GM12865 (cell line): ENCODE measurements around the gene TTC33.

Experiments
- DNase-seq: peaks from one replicate; pipeline ENCODE4 v3.0.0; 2010; ENCODE audit warnings: low read depth
- H3K4me3 ChIP-seq: 2 replicates; pipeline ENCODE4 v1.5.1; 2011; ENCODE audit warnings: mild to moderate bottlenecking, low read depth, low read length, control low read depth
- CTCF ChIP-seq: IDR thresholded peaks from 2 replicates; pipeline ENCODE4 v1.5.1; 2011; ENCODE audit warnings: low read length, control low read depth, low read depth, inconsistent platforms; ENCODE audit not compliant: insufficient read depth; ENCODE audit errors: missing control alignments

Gene TTC33

GRCh38 chr5:40492056-40492455 lies 263.7 kb downstream of the TTC33 start:
- H3K4me3 ChIP-seq, result no peak overlapping the region
- DNase-seq, result no peak
- TF ChIP-seq CTCF, result no peak

- H3K4me3 ChIP-seq, result no peak overlapping the region
- TF ChIP-seq CTCF, result no peak
- DNase-seq, result no peak
Observed at GRCh38 chr5:40491644-40492043, 264.1 kb downstream of the TTC33 start.

- no peak overlapping the region for H3K4me3 ChIP-seq
- DNase-seq, result peak; percentile 61
- TF ChIP-seq CTCF, result no peak
Observed at GRCh38 chr5:40490464-40491111, 265.2 kb downstream of the TTC33 start.

- H3K4me3 ChIP-seq, result no peak overlapping the region
- TF ChIP-seq CTCF, result no peak
- no peak for DNase-seq
Observed at GRCh38 chr5:40489421-40489820, 266.3 kb downstream of the TTC33 start.

- TF ChIP-seq CTCF, result no peak
Observed at GRCh38 chr5:40486437-40487275, 269.1 kb downstream of the TTC33 start.

GRCh38 chr5:40485021-40485998 lies 270.5 kb downstream of the TTC33 start:
- peak overlapping the region; percentile 18; the same call in 1 of the 2 replicates for H3K4me3 ChIP-seq
- peak; percentile 70 for DNase-seq

More at GRCh38 chr5:40486437-40487275, 269.1 kb downstream of the TTC33 start:
- DNase-seq, result peak; percentile 79
- no peak overlapping the region for H3K4me3 ChIP-seq

More at GRCh38 chr5:40485021-40485998, 270.5 kb downstream of the TTC33 start:
- no peak for TF ChIP-seq CTCF
